ENCODE results near the gene TRPM6.

TRPM6 gene

GRCh38 chr9:74772121-74772520, 115.6 kb downstream of the TRPM6 start:
- DNase-seq, result no peak

- no peak for DNase-seq
These were observed 116.0 kb downstream of the TRPM6 start for GRCh38 chr9:74771672-74772071.

- DNase-seq, result no peak
These were observed 116.5 kb downstream of the TRPM6 start for GRCh38 chr9:74771262-74771585.

GRCh38 chr9:74770508-74771261, 117.0 kb downstream of the TRPM6 start:
- DNase-seq, result peak; percentile 49

- no peak for DNase-seq
These were observed 122.2 kb downstream of the TRPM6 start for GRCh38 chr9:74765481-74765971.

- DNase-seq, result no peak
These were observed 124.8 kb downstream of the TRPM6 start for GRCh38 chr9:74762950-74763349.

- DNase-seq, result no peak
These were observed 127.6 kb downstream of the TRPM6 start for GRCh38 chr9:74760031-74760700.

- no peak for DNase-seq
These were observed 131.7 kb downstream of the TRPM6 start for GRCh38 chr9:74755999-74756398.

- DNase-seq, result no peak
These were observed 132.4 kb downstream of the TRPM6 start for GRCh38 chr9:74755355-74755754.

- DNase-seq, result no peak
These were observed 134.1 kb downstream of the TRPM6 start for GRCh38 chr9:74753650-74754049.

GRCh38 chr9:74748966-74749365, 138.8 kb downstream of the TRPM6 start:
- DNase-seq, result no peak

GRCh38 chr9:74742792-74743730, 144.7 kb downstream of the TRPM6 start:
- no peak for DNase-seq

GRCh38 chr9:74742191-74742790, 145.4 kb downstream of the TRPM6 start:
- no peak for DNase-seq

- DNase-seq, result no peak
These were observed 151.1 kb downstream of the TRPM6 start for GRCh38 chr9:74736646-74737045.

- no peak for DNase-seq
These were observed 152.0 kb downstream of the TRPM6 start for GRCh38 chr9:74735761-74736160.

GRCh38 chr9:74729136-74729695, 158.5 kb downstream of the TRPM6 start:
- no peak for DNase-seq

GRCh38 chr9:74728176-74728575, 159.5 kb downstream of the TRPM6 start:
- no peak for DNase-seq

- DNase-seq, result no peak
These were observed 161.1 kb downstream of the TRPM6 start for GRCh38 chr9:74726581-74726980.

GRCh38 chr9:74724317-74724716, 163.4 kb downstream of the TRPM6 start:
- no peak for DNase-seq

- no peak for DNase-seq
These were observed 165.7 kb downstream of the TRPM6 start for GRCh38 chr9:74721696-74722660.

- DNase-seq, result no peak
These were observed 168.4 kb downstream of the TRPM6 start for GRCh38 chr9:74719306-74719705.

Measured in activated T-cell treated with anti-CD3 and anti-CD28 coated beads, Interleukin-2, amount 50 U/mL, for 1 hour (primary cell).